Peyer's patch (tissue), 4 donors: Measurements from ENCODE around the gene SLX4.

ENCODE experiments used
- POLR2A ChIP-seq, 2 donors: fragments of 450-650 bp; IDR thresholded peaks; one replicate each; pipeline ENCODE4 v1.5.1; 2017; ENCODE audit warnings: antibody characterized with exemption in 2 of 2, mild to moderate bottlenecking in 2 of 2, moderate library complexity in 2 of 2
- TF ChIP-seq, protein P1 (sequence below), 6 experiments: fragments of 450-650 bp in 4 of 6; fragments of 200-600 bp in 2 of 6; sonication (generic) in 1 of 6; IDR thresholded peaks; one replicate each; pipeline ENCODE4 v1.5.1; 2017 to 2019; ENCODE audit warnings: antibody characterized with exemption in 6 of 6, mild to moderate bottlenecking in 3 of 6, moderate library complexity in 1 of 6

DNA sequence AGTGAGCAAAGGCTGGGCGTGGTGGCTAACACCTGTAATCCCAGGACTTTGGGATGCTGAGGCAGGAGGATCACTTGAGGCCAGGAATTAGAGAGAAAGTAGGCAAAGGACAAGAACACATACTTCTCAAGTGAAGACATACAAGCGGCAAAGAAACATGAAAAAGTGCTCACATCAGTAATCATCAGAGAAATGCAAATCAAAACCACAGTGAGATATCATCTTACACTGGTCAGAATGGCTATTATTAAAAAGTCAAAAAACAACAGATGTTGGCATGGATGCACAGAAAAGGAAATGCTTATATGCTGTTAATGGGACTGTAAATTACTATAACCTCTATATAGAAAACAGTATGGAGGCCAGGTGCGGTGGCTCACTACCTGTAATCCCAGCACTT is 12.2 kb upstream of the SLX4 start:
- TF ChIP-seq, protein P1, sequence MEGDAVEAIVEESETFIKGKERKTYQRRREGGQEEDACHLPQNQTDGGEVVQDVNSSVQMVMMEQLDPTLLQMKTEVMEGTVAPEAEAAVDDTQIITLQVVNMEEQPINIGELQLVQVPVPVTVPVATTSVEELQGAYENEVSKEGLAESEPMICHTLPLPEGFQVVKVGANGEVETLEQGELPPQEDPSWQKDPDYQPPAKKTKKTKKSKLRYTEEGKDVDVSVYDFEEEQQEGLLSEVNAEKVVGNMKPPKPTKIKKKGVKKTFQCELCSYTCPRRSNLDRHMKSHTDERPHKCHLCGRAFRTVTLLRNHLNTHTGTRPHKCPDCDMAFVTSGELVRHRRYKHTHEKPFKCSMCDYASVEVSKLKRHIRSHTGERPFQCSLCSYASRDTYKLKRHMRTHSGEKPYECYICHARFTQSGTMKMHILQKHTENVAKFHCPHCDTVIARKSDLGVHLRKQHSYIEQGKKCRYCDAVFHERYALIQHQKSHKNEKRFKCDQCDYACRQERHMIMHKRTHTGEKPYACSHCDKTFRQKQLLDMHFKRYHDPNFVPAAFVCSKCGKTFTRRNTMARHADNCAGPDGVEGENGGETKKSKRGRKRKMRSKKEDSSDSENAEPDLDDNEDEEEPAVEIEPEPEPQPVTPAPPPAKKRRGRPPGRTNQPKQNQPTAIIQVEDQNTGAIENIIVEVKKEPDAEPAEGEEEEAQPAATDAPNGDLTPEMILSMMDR (IDR thresholded peaks at IDR 0.05): no peak
- no peak for TF ChIP-seq POLR2A (IDR thresholded peaks at IDR 0.05)
